Skin of body (tissue), 2 donors: ENCODE results near the gene NR6A1. TPM values are rescaled to one million over a fixed set of nuclear protein-coding genes. Genes with fewer than 3 reads are reported as not detected.

Source experiments
- DNase-seq: peaks from one replicate; lab custom pipeline; 2025; lab: John Stamatoyannopoulos, UW
- total RNA-seq: library from RNA; depleted of rRNA; stranded (reverse); fragments of >200 nt; gene quantifications from one replicate; pipeline ENCODE4 v1.2.3, GENCODE V29; 2014

Gene NR6A1
- total RNA-seq, 1 donor from 2014 or later, result 0.99 TPM

- DNase-seq, result no peak
Measured at GRCh38 chr9:124694414-124695279, 76.5 kb downstream of the NR6A1 start.

DNA sequence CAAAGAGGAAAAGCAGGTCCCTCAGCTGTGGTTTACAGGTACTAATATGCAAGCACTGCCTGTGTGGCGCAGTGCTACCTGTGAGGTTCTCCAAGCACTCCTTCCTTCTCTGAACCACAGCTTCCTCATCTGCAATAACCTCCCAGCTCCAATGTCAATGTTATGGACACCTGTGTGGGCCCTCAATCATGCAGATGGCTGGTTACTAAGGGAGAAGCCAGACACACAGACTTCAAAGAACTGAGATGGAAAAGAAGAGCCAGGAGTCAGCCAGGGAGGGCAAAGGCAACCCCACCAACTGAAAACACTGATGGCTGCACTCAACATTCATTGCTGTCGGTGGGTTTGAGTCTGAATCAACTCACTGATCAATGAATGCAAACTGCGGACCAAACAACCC is 77.7 kb downstream of the NR6A1 start:
- DNase-seq, result no peak

GRCh38 chr9:124688238-124688904 is 82.7 kb downstream of the NR6A1 start:
- DNase-seq, result no peak

DNA sequence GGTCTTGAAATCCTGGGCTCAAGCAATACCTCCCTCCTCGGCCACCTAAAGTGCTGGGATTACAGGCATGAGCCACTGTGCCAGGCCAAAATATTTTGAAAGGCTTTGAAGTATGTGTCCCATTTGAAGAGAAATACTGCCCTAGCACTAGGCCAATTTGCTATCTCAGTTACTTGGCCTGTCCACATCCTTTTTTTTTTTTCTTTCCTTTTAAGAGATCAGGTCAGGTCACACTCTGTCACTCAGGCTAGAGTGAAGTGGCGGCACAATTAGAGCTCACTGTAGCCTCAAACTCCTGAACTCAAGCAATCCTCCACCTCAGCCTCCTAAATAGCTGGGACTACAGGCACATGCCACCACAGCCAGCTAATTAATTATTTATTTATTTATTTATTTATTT is 84.2 kb downstream of the NR6A1 start:
- DNase-seq, result no peak

- DNase-seq, result no peak
Measured at GRCh38 chr9:124685217-124685616, 85.9 kb downstream of the NR6A1 start.

GRCh38 chr9:124684169-124684568 is 86.9 kb downstream of the NR6A1 start:
- DNase-seq, result no peak

DNA sequence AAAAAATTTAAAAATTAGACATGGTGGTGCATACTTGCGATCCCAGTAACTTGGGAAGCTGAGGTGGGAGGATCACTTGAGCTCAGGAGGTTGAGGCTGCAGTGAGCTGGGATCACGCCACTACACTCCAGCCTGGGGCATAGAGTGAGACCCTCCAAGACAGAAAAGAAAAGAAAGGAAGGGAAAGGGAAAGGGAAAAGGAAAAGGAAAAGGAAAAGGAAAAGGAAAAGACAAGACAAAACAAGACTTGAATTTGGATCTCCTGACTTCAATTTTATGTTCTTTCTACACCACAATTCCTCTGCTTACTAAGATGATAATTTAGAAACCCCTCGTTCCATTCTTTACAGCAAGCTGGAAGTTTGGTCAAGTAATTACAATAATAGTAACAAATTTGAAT is 88.1 kb downstream of the NR6A1 start:
- DNase-seq, result no peak

DNA sequence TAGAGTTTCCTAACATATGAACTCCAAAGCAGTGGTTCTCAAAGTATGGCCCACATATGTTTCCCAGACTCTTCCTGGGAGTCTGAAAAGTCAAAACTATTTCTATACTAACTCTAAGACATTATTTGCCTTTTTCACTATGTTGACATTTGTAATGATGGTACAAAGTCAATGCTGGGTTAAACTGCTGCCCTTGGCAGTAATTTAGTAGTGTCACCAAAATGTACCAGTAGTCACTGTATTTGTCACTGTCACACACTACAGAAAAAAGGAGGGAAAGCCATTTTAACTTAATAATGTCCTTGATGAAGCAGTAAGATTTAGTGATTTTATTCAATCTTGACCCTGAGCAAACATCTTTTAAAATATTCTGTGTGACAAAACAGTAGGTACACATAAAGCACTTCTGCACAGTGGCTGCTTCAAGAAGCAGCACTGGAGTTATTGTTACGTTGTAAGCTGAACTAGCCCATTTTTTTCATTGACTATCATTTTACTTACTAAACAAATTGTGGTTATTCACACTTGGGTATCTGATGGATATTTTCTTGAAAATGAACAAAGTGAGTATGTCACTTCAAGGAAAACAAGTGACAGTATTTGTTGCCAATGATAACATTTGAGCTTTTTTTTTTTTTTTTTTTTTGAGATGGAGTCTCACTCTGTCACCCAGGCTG is 90.3 kb downstream of the NR6A1 start:
- DNase-seq, result peak; percentile 58

DNA sequence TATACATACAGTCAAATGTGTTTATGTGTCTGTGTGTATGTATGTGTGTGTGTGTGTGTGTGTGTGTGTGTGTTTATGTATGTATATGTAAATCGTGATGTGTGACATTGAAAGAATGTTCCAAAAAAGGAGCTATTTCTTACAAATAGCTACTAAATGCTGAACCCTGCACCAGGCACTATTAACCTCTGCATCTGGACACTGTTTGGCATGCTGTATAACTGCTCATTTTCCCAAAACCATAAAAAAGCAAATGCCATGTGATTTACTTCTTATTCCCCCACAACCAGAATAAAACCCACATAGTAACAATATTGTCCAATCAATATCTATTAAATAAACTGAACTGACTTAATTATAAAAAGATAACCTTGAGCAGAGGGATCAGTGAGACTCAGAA is 91.1 kb downstream of the NR6A1 start:
- DNase-seq, result no peak

DNA sequence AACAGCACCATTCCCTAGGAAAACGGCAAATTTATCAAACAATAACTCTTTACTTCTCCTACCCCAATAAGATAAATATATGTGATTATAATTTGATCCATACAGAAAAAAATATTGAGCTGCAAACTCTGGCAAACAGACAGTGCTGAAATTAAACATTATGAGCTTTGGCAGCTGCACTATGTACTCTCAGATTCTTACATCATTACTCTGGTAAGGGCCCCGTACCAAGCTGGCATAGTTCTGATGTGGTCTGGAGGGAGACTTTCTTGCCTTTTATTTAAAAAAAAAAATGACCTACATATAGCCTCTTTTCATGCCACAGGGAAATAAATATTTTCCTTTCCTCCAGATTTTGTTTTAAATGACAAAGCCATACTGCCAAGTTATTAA is 95.0 kb downstream of the NR6A1 start:
- DNase-seq, result peak; percentile 25

DNA sequence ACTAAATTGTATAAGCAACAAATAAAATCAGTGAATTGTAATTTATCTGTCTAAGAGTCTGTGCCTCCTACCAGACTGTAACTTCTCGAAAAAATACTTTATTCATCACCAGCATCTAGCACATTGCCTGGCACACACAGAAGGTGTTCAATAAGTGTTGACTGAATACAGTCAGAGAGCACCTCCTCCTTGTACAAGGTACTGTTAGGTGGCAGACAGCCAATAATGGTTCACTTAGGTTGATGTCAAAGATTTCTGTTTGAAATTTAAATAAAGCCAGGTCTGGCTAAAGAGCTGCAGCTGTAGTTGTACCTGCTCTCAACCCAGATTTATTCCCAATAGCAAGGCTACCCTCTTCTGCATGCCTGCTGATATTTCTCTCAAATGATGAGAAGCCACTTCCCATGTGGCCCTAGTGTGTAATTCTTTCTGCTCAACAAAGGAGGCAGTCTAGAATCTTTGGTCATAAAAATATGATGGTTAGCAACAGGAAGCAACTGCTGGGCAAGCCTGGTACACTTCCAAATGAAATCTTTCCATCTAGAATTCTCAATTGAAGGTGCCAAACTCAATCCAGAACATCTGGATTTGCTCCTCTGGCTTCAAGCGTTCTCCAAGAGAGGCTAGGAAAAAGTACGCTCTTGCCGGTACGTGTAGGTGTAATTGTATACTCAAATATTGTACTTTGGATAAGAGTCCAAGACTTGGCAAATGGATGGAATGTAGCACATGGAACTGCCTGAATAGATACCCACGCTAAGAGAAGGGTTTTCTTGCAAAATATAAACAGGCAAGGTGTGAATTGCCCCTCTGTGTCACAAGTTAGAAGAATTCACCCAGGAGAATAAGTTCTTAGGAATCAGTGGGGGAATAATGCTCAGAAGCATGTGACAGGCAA is 95.6 kb downstream of the NR6A1 start:
- DNase-seq, result no peak

DNA sequence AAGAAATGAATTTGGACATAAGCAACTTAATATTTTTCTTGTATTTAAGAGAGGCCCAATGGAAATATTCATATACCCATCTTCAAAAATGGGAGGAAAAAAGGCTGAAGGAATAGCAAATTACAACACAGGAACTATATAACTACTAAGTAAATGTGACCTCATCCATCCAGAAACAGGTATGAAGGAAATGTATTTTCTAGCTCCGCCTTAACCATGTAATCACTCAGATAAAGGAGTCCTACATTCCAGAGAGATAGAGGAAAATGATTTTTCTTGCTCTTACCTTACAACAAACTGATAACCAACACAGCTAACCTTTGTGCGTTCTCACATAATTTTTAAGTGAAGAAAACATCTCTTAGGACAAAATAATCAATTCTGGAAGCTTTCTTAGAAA is 96.5 kb downstream of the NR6A1 start:
- DNase-seq, result no peak

- DNase-seq, result no peak
Measured at GRCh38 chr9:124673063-124673462, 98.0 kb downstream of the NR6A1 start.

DNA sequence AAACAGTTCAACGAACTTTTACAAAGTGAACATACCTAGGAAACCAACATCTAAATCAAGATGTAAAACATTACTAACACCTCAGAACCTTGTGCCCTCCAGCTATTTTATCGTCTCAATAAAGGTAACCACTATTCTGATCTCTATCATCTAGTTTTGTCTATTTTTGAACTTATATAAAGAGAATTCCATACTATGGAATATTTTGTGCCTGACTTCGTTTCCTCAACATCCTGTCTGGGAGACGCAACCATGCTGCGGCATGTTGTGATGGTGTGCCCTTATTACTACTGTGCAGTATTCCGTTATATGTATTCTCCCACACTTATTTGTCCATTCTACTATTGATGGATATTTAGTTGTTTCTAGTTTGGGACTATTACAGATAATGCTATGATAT is 99.2 kb downstream of the NR6A1 start:
- DNase-seq, result no peak

GRCh38 chr9:124666642-124667041 is 104.5 kb downstream of the NR6A1 start:
- no peak for DNase-seq

- no peak for DNase-seq
Measured at GRCh38 chr9:124665391-124666058, 105.6 kb downstream of the NR6A1 start.

DNA sequence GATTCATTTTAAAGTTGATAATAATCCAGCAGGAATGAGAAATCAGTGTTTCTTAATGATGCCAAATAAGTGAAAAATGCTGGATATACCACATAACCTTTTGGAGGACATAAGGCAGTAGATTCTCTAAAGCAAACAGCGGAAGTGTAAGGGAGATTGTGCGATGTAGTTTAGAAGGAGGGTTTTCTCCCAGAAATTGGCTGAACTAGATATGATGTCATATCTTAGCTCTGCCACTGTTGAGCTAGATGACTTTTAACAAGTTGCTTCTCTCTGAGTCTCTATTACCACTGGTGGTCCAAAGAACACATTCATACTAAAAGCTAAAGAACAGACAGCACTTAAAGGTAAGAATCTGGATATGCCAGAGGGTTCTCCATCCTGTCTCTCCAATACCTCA is 107.0 kb downstream of the NR6A1 start:
- no peak for DNase-seq

DNA sequence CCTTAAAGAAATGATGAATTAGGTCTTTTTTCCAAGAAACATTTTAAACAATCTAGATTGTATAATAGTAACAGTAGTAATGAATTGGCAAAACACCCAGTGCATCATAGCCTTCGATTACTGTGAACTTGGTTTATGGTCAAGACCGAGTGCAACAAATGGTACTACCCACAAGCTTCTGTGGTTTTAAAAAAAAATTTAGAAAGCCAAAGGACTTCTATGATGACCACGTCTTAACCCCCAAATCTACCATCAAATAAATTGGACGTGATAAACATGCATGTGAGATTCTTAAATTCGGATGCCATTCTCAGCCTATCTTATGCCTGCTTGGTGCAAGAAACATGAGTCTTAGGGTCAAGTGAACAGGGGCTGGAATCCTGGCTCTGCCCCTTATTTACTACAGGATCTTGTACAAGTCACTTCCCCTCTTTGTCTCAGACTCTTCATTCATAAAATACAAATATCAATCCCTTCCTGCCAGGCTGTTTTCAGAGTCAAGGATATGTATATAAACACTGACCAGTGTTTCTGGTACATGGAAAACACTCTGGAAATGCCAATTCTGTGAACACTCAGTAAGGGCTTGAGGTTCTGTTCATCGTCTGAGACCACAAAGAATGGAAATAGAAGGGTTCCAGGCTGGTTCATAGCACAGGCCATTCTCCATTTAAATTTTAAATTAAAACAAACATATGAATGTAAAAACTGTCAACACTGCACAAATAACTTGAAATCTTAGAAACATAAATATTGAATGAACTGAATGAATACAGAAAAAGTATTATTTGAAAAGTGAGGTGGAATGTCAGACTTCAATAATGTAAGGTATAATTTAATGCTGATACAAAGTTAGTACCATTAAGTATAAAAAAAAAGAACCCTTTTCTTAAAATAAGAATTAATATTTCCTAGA is 107.8 kb downstream of the NR6A1 start:
- no peak for DNase-seq

DNA sequence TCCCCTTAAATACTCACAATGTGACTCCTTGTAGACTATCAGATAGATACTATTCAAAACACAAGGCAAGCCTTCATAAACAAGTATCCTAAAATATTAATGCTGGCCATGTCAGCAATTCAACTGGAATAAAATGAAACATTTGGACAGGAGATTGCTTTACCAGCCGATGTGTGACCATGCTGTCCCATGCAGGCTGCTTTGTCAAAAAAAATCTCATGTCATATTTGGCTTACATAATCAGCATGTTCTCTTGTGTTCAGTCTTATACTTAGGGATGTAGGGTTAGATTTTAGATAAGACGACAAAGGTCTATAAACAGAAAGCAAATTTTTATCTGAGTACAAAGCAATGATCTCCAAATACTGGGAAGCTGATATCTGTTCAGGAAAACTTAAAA is 108.5 kb downstream of the NR6A1 start:
- no peak for DNase-seq

DNA sequence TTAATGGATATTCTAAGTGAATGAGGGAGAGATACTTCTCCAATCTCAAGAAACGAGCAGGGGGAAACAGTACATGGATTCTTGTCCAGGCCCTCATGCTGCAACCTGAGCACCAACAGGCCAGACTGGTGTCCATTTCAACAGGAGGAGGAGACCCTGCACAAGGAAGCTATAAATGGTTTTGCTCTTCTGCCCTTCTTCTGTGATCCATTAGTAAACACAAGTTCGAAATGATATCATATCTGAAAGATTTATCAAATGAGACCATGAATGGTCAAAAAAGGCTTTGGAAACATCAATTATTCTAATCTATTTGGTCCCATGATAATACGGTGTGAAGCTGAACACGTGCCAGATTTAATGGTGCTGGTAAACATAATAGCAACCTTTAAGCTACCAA is 109.8 kb downstream of the NR6A1 start:
- DNase-seq, result no peak
